Body of pancreas (tissue), 4 donors: ENCODE data around the gene UBA5.

Experiments
- CTCF ChIP-seq, 7 experiments: fragments of 450-650 bp in 4 of 7; fragments of 200-600 bp in 3 of 7; sonication (generic) in 3 of 7; IDR thresholded peaks; one replicate each; pipeline ENCODE4 v1.5.1; 2016 to 2019; ENCODE audit warnings: antibody characterized with exemption in 7 of 7
- POLR2A ChIP-seq, 3 donors: fragments of 450-650 bp; IDR thresholded peaks; one replicate each; pipeline ENCODE4 v1.6.1; 2016; ENCODE audit warnings: antibody characterized with exemption in 3 of 3, mild to moderate bottlenecking in 2 of 3

- TF ChIP-seq POLR2A (IDR thresholded peaks at IDR 0.05) (no peak), CTCF (IDR thresholded peaks at IDR 0.05) (no peak)
Measured at GRCh38 chr3:132625613-132626012, 34.5 kb upstream of the UBA5 start.
